NCI-H2107 treated with DMSO at 0.1 percent for 48 hours (cell line): ENCODE measurements around the gene CBX4.

Experiments
- DNase-seq: peaks from one replicate; lab custom pipeline; 2025; ENCODE audit not compliant: unreplicated experiment; lab: John Stamatoyannopoulos, UW

The CBX4 gene

GRCh38 chr17:79790805-79791734, 48.2 kb downstream of the CBX4 start:
- DNase-seq, result no peak

- no peak for DNase-seq
Observed at GRCh38 chr17:79789943-79790804, 49.1 kb downstream of the CBX4 start.

GRCh38 chr17:79788989-79789942, 50.0 kb downstream of the CBX4 start:
- no peak for DNase-seq

- no peak for DNase-seq
Observed at GRCh38 chr17:79788455-79788854, 50.8 kb downstream of the CBX4 start.

GRCh38 chr17:79786930-79787643, 52.2 kb downstream of the CBX4 start:
- DNase-seq, result no peak

- DNase-seq, result no peak
Observed at GRCh38 chr17:79785900-79786810, 53.1 kb downstream of the CBX4 start.

GRCh38 chr17:79785017-79785899, 54.0 kb downstream of the CBX4 start:
- no peak for DNase-seq

GRCh38 chr17:79784353-79785016, 54.8 kb downstream of the CBX4 start:
- DNase-seq, result no peak

GRCh38 chr17:79783891-79784290, 55.3 kb downstream of the CBX4 start:
- no peak for DNase-seq
